Activated T-helper 1 cell treated with anti-CD3 and anti-CD28 coated beads, Interleukin-12 subunit alpha, Interleukin-12 subunit beta, Interleukin-2, Interleukin-4 antibody, amounts not matched to agents 30 ng/mL and 10 ng/mL and 1 ng/mL, durations not matched to agents 14 hours and 24 hours and 36 hours (primary cell): Measurements from ENCODE around the gene HS3ST5. TPM values are rescaled to one million over a fixed set of nuclear protein-coding genes. Genes with fewer than 3 reads are reported as not detected.

Experiments used
- DNase-seq: peaks from one replicate; pipeline ENCODE4 v3.0.0; 2021; ENCODE audit warnings: low spot score
- H3K27ac Mint-ChIP-seq: one replicate; pipeline ENCODE4 v1.8.0; 2021; ENCODE audit warnings: mild to moderate bottlenecking, mixed read lengths
- H3K27me3 Mint-ChIP-seq: one replicate; pipeline ENCODE4 v1.8.0; 2022; ENCODE audit warnings: mild to moderate bottlenecking, moderate library complexity, mixed read lengths; ENCODE audit not compliant: insufficient read depth
- H3K36me3 Mint-ChIP-seq: one replicate; pipeline ENCODE4 v1.8.0; 2021; ENCODE audit warnings: low read depth, mixed read lengths
- H3K4me1 Mint-ChIP-seq: one replicate; pipeline ENCODE4 v1.8.0; 2021; ENCODE audit warnings: low read depth, mixed read lengths
- H3K4me3 Mint-ChIP-seq: one replicate; pipeline ENCODE4 v1.8.0; 2021; ENCODE audit warnings: mild to moderate bottlenecking, moderate library complexity, mixed read lengths
- H3K9me3 Mint-ChIP-seq: one replicate; pipeline ENCODE4 v1.8.0; 2021; ENCODE audit warnings: mixed read lengths
- intact Hi-C: fragments of 100-400 bp; cut with micrococcal nuclease; formaldehyde crosslinking; loops from one replicate; pipeline ENCODE4 v1.15.1; 2024
- total RNA-seq: library from RNA; stranded (reverse); gene quantifications from 2 replicates; pipeline ENCODE4 v1.2.3, GENCODE V29; 2022

Gene HS3ST5
- total RNA-seq, 1 donor from 2014 or later, result not detected

GRCh38 chr6:114355300-114355699 lies 12.5 kb upstream of the HS3ST5 start:
- Mint-ChIP-seq H3K36me3 (no peaks in the 10 kb centered on the region), H3K4me3 (no peak overlapping the region), H3K27me3 (peaks cover 4% of the 10 kb centered on the region), H3K9me3 (no peaks in the 10 kb centered on the region), H3K4me1 (no peaks in the 10 kb centered on the region), H3K27ac (no peak overlapping the region)
- intact Hi-C loops, result no loop called here
- no peak for DNase-seq

GRCh38 chr6:114354482-114354881 lies 11.7 kb upstream of the HS3ST5 start:
- Mint-ChIP-seq H3K27ac (no peak overlapping the region), H3K4me3 (no peak overlapping the region), H3K27me3 (peaks cover 4% of the 10 kb centered on the region), H3K4me1 (no peaks in the 10 kb centered on the region), H3K36me3 (no peaks in the 10 kb centered on the region), H3K9me3 (no peaks in the 10 kb centered on the region)
- no peak for DNase-seq
- intact Hi-C loops, result no loop called here

- no peak overlapping the region for H3K27ac Mint-ChIP-seq
- no peaks in the 10 kb centered on the region for H3K36me3 Mint-ChIP-seq
- no peaks in the 10 kb centered on the region for H3K4me1 Mint-ChIP-seq
- H3K27me3 Mint-ChIP-seq, result peaks cover 17% of the 10 kb centered on the region
- intact Hi-C loops, result no loop called here
- DNase-seq, result no peak
- no peaks in the 10 kb centered on the region for H3K9me3 Mint-ChIP-seq
- H3K4me3 Mint-ChIP-seq, result no peak overlapping the region
Observed at GRCh38 chr6:114346451-114346850, 3.6 kb upstream of the HS3ST5 start.

GRCh38 chr6:114344971-114345275 lies 2.1 kb upstream of the HS3ST5 start:
- H3K9me3 Mint-ChIP-seq, result no peaks in the 10 kb centered on the region
- peaks cover 1% of the 10 kb centered on the region for H3K36me3 Mint-ChIP-seq
- peaks cover 27% of the 10 kb centered on the region for H3K27me3 Mint-ChIP-seq
- no peak overlapping the region for H3K4me3 Mint-ChIP-seq
- no peaks in the 10 kb centered on the region for H3K4me1 Mint-ChIP-seq
- no peak overlapping the region for H3K27ac Mint-ChIP-seq
- intact Hi-C loops, result no loop called here
- no peak for DNase-seq

- Mint-ChIP-seq H3K27ac (no peak overlapping the region), H3K36me3 (peaks cover 1% of the 10 kb centered on the region), H3K4me3 (no peak overlapping the region), H3K4me1 (no peaks in the 10 kb centered on the region), H3K9me3 (no peaks in the 10 kb centered on the region), H3K27me3 (peaks cover 30% of the 10 kb centered on the region)
- DNase-seq, result no peak
- intact Hi-C loops, result no loop called here
Observed at GRCh38 chr6:114344246-114344970, 1.6 kb upstream of the HS3ST5 start.

GRCh38 chr6:114343782-114344144 lies 940 bp upstream of the HS3ST5 start:
- Mint-ChIP-seq H3K4me1 (no peaks in the 10 kb centered on the region), H3K4me3 (peak overlapping the region; percentile 41)
- intact Hi-C loops, result no loop called here

GRCh38 chr6:114342086-114342825 lies 567 bp downstream of the HS3ST5 start:
- peaks cover 1% of the 10 kb centered on the region for H3K36me3 Mint-ChIP-seq
- intact Hi-C loops, result no loop called here
- H3K9me3 Mint-ChIP-seq, result no peaks in the 10 kb centered on the region
- H3K27ac Mint-ChIP-seq, result no peak overlapping the region
- H3K4me1 Mint-ChIP-seq, result no peaks in the 10 kb centered on the region
- no peak overlapping the region for H3K4me3 Mint-ChIP-seq
- no peak for DNase-seq
- H3K27me3 Mint-ChIP-seq, result peaks cover 30% of the 10 kb centered on the region

More at GRCh38 chr6:114343782-114344144, 940 bp upstream of the HS3ST5 start:
- DNase-seq, result no peak
- peaks cover 31% of the 10 kb centered on the region for H3K27me3 Mint-ChIP-seq
- peaks cover 1% of the 10 kb centered on the region for H3K36me3 Mint-ChIP-seq
- H3K27ac Mint-ChIP-seq, result no peak overlapping the region
- no peaks in the 10 kb centered on the region for H3K9me3 Mint-ChIP-seq

GRCh38 chr6:114339706-114340105 lies 3.1 kb downstream of the HS3ST5 start:
- intact Hi-C loops, result no loop called here
- H3K4me1 Mint-ChIP-seq, result no peaks in the 10 kb centered on the region
- H3K9me3 Mint-ChIP-seq, result no peaks in the 10 kb centered on the region
- H3K27ac Mint-ChIP-seq, result no peak overlapping the region
- no peak for DNase-seq
- peaks cover 30% of the 10 kb centered on the region for H3K27me3 Mint-ChIP-seq
- peaks cover 1% of the 10 kb centered on the region for H3K36me3 Mint-ChIP-seq
- H3K4me3 Mint-ChIP-seq, result no peak overlapping the region

- Mint-ChIP-seq H3K27me3 (no peaks in the 10 kb centered on the region), H3K9me3 (no peaks in the 10 kb centered on the region), H3K27ac (no peak overlapping the region), H3K4me3 (no peak overlapping the region), H3K4me1 (no peaks in the 10 kb centered on the region), H3K36me3 (no peaks in the 10 kb centered on the region)
- DNase-seq, result no peak
- intact Hi-C loops, result no loop called here
Observed at GRCh38 chr6:114334237-114334636, 8.6 kb downstream of the HS3ST5 start.

GRCh38 chr6:114327074-114327473 lies 15.7 kb downstream of the HS3ST5 start:
- intact Hi-C loops, result no loop called here
- DNase-seq, result no peak
- Mint-ChIP-seq H3K27ac (no peak overlapping the region), H3K9me3 (no peaks in the 10 kb centered on the region), H3K4me3 (no peak overlapping the region), H3K27me3 (peaks cover 2% of the 10 kb centered on the region), H3K36me3 (no peaks in the 10 kb centered on the region), H3K4me1 (no peaks in the 10 kb centered on the region)

- H3K4me3 Mint-ChIP-seq, result no peak overlapping the region
- H3K4me1 Mint-ChIP-seq, result no peaks in the 10 kb centered on the region
- no peak for DNase-seq
- H3K27ac Mint-ChIP-seq, result no peak overlapping the region
- H3K9me3 Mint-ChIP-seq, result no peaks in the 10 kb centered on the region
- intact Hi-C loops, result no loop called here
- peaks cover 2% of the 10 kb centered on the region for H3K27me3 Mint-ChIP-seq
- no peaks in the 10 kb centered on the region for H3K36me3 Mint-ChIP-seq
Observed at GRCh38 chr6:114323784-114324183, 19.0 kb downstream of the HS3ST5 start.

- no peak overlapping the region for H3K4me3 Mint-ChIP-seq
- H3K36me3 Mint-ChIP-seq, result no peaks in the 10 kb centered on the region
- no peak for DNase-seq
- H3K4me1 Mint-ChIP-seq, result no peaks in the 10 kb centered on the region
- no peaks in the 10 kb centered on the region for H3K9me3 Mint-ChIP-seq
- no peak overlapping the region for H3K27ac Mint-ChIP-seq
- intact Hi-C loops, result no loop called here
- peaks cover 2% of the 10 kb centered on the region for H3K27me3 Mint-ChIP-seq
Observed at GRCh38 chr6:114319749-114320148, 23.1 kb downstream of the HS3ST5 start.

- Mint-ChIP-seq H3K36me3 (no peaks in the 10 kb centered on the region), H3K9me3 (no peaks in the 10 kb centered on the region), H3K27ac (no peak overlapping the region), H3K4me1 (no peaks in the 10 kb centered on the region), H3K4me3 (no peak overlapping the region), H3K27me3 (peaks cover 2% of the 10 kb centered on the region)
- intact Hi-C loops, result no loop called here
- DNase-seq, result no peak
Observed at GRCh38 chr6:114315831-114316595, 26.8 kb downstream of the HS3ST5 start.
